Large intestine (tissue), 3 donors: ENCODE results near the gene SULT2B1. TPM values are rescaled to one million over a fixed set of nuclear protein-coding genes. Genes with fewer than 3 reads are reported as not detected.

Experiments
- DNase-seq, 2 donors: peaks; one replicate each; pipeline versions ENCODE4 v3.0.0 to v3.0.0-alpha.2; 2013
- H3K27ac ChIP-seq: one replicate; pipeline ENCODE4 v1.5.1; 2013; ENCODE audit warnings: low read length
- H3K27me3 ChIP-seq: 2 replicates; pipeline ENCODE4 v1.6.1; 2013; ENCODE audit warnings: low read length; ENCODE audit not compliant: control insufficient read depth, insufficient read depth
- H3K36me3 ChIP-seq: 2 replicates; pipeline ENCODE4 v1.6.1; 2013; ENCODE audit warnings: low read length; ENCODE audit not compliant: control insufficient read depth, insufficient read depth
- H3K4me1 ChIP-seq: one replicate; pipeline ENCODE4 v1.6.1; 2013; ENCODE audit warnings: low read length; ENCODE audit not compliant: control insufficient read depth, insufficient read depth
- H3K4me3 ChIP-seq: one replicate; pipeline ENCODE4 v1.5.1; 2013; ENCODE audit warnings: low read length
- H3K9me3 ChIP-seq: one replicate; pipeline ENCODE4 v1.6.1; 2013; ENCODE audit warnings: mild to moderate bottlenecking, low read depth, low read length, moderate library complexity; ENCODE audit not compliant: control insufficient read depth
- WGBS: methylation state at CpG from one replicate; pipeline ENCODE4 v1.1.5; 2013; ENCODE audit warnings: low lambda C conversion rate; ENCODE audit not compliant: insufficient coverage; 5-methylcytosine and 5-hydroxymethylcytosine counted together
- polyA plus RNA-seq: library from polyadenylated mRNA; unstranded; fragments of 120-200 nt; gene quantifications from one replicate; pipeline ENCODE4 v1.2.1, GENCODE V29; 2013

Gene SULT2B1
- polyA plus RNA-seq, 1 donor, result 1.0 TPM

DNA sequence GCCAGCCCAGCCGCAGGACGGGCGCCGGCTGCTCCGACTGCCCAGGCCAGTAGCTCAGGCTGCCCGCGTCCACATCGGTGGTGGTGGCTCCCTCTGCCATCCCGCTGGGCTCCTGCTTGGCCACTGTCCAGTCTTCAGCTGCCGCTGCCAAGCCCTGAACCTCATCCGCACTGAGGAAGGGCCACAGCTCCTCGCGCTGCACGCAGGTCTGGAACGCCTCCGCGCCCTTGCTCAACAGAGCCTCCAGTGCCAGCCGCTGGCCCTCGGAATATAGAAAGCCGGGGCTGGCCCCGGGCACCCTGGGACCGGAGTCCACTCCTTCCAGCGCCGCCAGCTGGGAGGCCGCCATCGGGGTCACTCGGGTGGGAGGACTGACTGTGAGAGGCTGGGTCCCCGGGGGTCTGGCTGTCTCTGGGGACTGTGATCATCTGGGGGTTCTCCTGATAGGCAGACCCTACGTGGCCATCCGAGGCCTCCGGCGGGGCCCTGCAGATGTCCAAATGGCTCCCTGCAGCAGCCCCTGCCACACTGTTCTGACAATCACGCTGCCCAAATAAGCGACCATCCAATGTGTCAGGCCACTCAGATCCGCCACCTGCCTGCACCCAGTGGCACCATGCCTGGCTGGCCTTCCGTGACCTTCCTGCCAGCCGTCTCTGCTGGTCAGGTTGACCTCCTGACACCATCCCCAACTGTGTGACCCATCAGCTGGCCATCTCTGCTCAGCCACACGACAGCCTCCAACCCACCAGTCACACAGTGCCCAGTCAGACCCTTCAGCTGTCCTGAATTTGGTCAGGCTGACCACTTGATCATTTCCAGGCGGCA is 61.3 kb downstream of the SULT2B1 start:
- Histone ChIP-seq H3K27ac (peak overlapping the region; percentile 96), H3K36me3 (peaks cover 45% of the 10 kb centered on the region), H3K9me3 (peaks cover 4% of the 10 kb centered on the region), H3K27me3 (no peaks in the 10 kb centered on the region), H3K4me3 (peak overlapping the region; percentile 65), H3K4me1 (peaks cover 51% of the 10 kb centered on the region)
- no CpG with 5 or more reads among the region's 39 CpGs for WGBS
- DNase-seq, result no peak

- H3K9me3 ChIP-seq, result peaks cover 4% of the 10 kb centered on the region
- no CpG with 5 or more reads among the region's 13 CpGs for WGBS
- no peaks in the 10 kb centered on the region for H3K27me3 ChIP-seq
- peaks cover 51% of the 10 kb centered on the region for H3K4me1 ChIP-seq
- H3K4me3 ChIP-seq, result peak overlapping the region; percentile 65
- peaks cover 45% of the 10 kb centered on the region for H3K36me3 ChIP-seq
- no peak for DNase-seq
- H3K27ac ChIP-seq, result peak overlapping the region; percentile 96
Observed at GRCh38 chr19:48613852-48614435, 62.0 kb downstream of the SULT2B1 start.

GRCh38 chr19:48614436-48615230 is 62.7 kb downstream of the SULT2B1 start, which contains the start of gene FAM83E:
FAM83E (minus strand) TSS chr19:48615076; CDS start chr19:48613372, 1,704 bp downstream.
- H3K4me1 ChIP-seq, result peaks cover 52% of the 10 kb centered on the region
- peaks cover 4% of the 10 kb centered on the region for H3K9me3 ChIP-seq
- no CpG with 5 or more reads among the region's 31 CpGs for WGBS
- H3K36me3 ChIP-seq, result peaks cover 43% of the 10 kb centered on the region
- H3K4me3 ChIP-seq, result peak within 1 kb of the TSS; percentile 65
- peak within 1 kb of the TSS; percentile 96 for H3K27ac ChIP-seq
- DNase-seq, result peak; percentile 98 to 100
- no peaks in the 10 kb centered on the region for H3K27me3 ChIP-seq

DNA sequence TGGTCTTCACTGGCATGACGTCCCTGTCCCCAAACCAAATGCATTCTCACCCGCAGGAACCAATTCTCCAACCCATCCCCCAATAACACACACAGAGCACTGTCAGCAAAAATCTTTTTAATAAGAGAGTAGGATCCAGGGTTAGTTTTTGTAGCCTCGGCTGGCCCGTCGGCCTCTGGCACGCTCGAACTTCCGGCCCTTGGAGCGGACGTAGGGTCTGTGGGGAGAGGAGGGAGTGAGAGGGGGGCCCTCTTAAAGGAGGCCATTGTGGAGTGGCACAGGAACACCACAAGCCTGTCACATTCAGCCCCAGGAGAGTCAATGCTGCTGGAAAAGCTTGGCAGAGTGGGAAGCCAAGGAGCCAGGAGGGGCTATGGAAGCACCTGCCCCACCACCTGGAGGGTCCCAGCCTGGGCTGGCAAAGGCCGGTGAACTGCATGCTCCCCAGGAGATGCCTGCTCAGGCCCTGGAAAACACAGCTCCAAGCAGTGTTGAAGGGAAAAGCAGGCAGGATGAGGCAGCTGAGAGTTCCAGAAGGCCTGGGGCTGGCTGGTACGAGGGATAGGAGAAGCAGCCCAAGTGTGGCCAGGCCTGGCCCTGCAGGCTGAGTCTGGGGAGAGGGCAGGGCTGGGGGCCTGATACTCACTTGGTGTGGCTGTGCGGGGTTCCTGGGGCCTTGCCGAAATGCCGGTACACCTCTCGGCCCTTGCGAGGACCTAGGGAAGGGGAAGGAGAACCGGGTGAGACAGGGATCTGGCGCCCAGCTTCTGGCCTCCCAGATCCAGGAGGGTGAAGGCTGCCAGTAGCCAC is 63.5 kb downstream of the SULT2B1 start:
- H3K36me3 ChIP-seq, result peaks cover 40% of the 10 kb centered on the region
- peak overlapping the region; percentile 96 for H3K27ac ChIP-seq
- H3K4me3 ChIP-seq, result peak overlapping the region; percentile 1
- peaks cover 4% of the 10 kb centered on the region for H3K9me3 ChIP-seq
- no peak for DNase-seq
- no CpG with 5 or more reads among the region's 19 CpGs for WGBS
- H3K4me1 ChIP-seq, result peaks cover 55% of the 10 kb centered on the region
- H3K27me3 ChIP-seq, result no peaks in the 10 kb centered on the region

- H3K4me3 ChIP-seq, result peak overlapping the region; percentile 1
Observed at GRCh38 chr19:48616041-48616436, 64.1 kb downstream of the SULT2B1 start.

DNA sequence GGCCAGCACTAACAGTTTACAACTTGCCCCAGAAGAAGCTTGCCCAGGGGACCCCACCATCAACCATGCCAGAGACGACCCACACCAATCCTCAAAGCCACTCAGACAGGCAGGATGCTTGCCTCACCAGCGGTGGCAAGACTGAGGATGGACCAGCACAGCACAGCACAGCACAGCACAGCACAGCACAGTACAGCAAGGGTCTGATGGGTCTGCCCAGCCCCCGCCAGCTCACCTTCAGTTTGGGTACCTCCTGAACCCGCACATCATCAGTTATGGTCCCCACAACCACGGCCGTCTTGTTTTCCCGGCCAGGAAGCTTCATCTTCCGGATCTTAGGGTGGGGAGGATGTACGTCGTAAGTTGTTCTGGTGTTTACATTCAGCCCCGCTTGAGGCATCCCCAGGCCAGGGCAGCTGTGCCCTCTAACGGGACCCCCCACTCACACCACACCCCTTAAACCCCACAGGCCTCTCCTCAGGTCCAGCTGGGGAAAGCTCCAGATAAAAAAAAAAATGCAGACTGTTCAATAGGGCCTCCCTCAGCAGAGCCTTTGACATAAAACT is 64.6 kb downstream of the SULT2B1 start:
- DNase-seq, result no peak
- WGBS, result no CpG with 5 or more reads among the region's 12 CpGs
- H3K27ac ChIP-seq, result peak overlapping the region; percentile 96

More at GRCh38 chr19:48616041-48616436, 64.1 kb downstream of the SULT2B1 start:
- no peak for DNase-seq
- peaks cover 4% of the 10 kb centered on the region for H3K9me3 ChIP-seq
- H3K36me3 ChIP-seq, result peaks cover 37% of the 10 kb centered on the region
- peak overlapping the region; percentile 96 for H3K27ac ChIP-seq
- WGBS, result no CpG with 5 or more reads among the region's 16 CpGs
- H3K27me3 ChIP-seq, result no peaks in the 10 kb centered on the region
- peaks cover 55% of the 10 kb centered on the region for H3K4me1 ChIP-seq

DNA sequence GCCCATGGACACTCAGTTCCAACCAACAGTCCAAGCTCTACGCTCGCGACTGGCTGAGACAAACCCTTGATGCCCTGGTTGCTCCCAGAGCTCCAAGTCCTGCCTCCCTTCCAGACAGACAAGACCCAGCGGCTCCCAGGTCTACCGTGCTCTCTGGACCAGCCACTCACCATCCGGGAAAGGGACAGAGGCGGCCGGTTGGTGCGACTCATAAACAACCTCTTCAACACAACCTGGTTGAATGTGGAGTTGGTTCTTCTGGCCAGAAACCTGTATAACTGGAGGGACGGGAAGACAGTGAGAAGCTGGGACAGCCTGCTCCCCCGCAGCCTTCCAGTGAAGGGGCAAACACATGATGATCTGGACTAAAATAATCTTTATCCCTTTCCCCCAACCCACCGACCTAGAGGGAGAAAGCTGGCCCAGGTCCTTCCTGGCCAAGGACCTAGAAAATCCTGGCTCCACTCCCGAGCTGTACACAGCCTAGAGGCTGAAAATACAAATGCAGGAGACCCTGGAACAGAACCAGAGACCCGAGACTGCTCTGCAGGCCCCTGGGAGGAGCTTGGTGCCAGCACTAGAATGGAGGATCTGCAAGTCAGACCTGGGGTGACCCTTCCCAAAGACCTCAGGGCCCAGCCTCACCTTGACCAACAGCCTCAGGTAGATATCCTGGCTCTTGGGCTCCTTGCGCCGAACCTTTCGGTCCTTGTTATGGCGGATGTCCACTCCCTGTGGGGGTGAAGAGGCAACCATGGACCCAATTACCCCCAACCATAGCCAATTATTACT is 65.4 kb downstream of the SULT2B1 start:
- H3K27me3 ChIP-seq, result no peaks in the 10 kb centered on the region
- peak overlapping the region; percentile 96 for H3K27ac ChIP-seq
- peak overlapping the region; percentile 95 for H3K4me3 ChIP-seq
- peaks cover 4% of the 10 kb centered on the region for H3K9me3 ChIP-seq
- no CpG with 5 or more reads among the region's 18 CpGs for WGBS
- peak in 1 of 2 donors; percentile 4 for DNase-seq
- H3K36me3 ChIP-seq, result peaks cover 32% of the 10 kb centered on the region
- peaks cover 52% of the 10 kb centered on the region for H3K4me1 ChIP-seq

More for the DNA sequence above, 64.6 kb downstream of the SULT2B1 start:
- no peaks in the 10 kb centered on the region for H3K27me3 ChIP-seq
- H3K9me3 ChIP-seq, result peaks cover 4% of the 10 kb centered on the region
- peaks cover 55% of the 10 kb centered on the region for H3K4me1 ChIP-seq
- H3K4me3 ChIP-seq, result peak overlapping the region; percentile 95
- H3K36me3 ChIP-seq, result peaks cover 37% of the 10 kb centered on the region

- peaks cover 28% of the 10 kb centered on the region for H3K36me3 ChIP-seq
- WGBS, result no CpG with 5 or more reads among the region's 18 CpGs
- H3K9me3 ChIP-seq, result no peaks in the 10 kb centered on the region
- H3K4me3 ChIP-seq, result peak overlapping the region; percentile 95
- H3K27me3 ChIP-seq, result no peaks in the 10 kb centered on the region
- H3K27ac ChIP-seq, result peak overlapping the region; percentile 96
- no peak for DNase-seq
- peaks cover 46% of the 10 kb centered on the region for H3K4me1 ChIP-seq
Observed at GRCh38 chr19:48618278-48618915, 66.4 kb downstream of the SULT2B1 start.
